Activated T-cell treated with anti-CD3 and anti-CD28 coated beads, Interleukin-2, amount 50 U/mL, for 48 hours (primary cell): ENCODE results near the gene CFL2.
"Not testable (repeated sequence)": the region's sequence is repeated elsewhere in the genome, so short reads cannot be mapped to it uniquely, and the experiment has no call there.

ENCODE experiments used
- DNase-seq, 2 experiments: peaks; one replicate each; pipeline ENCODE4 v3.0.0-alpha.2; 2020

Gene CFL2

DNA sequence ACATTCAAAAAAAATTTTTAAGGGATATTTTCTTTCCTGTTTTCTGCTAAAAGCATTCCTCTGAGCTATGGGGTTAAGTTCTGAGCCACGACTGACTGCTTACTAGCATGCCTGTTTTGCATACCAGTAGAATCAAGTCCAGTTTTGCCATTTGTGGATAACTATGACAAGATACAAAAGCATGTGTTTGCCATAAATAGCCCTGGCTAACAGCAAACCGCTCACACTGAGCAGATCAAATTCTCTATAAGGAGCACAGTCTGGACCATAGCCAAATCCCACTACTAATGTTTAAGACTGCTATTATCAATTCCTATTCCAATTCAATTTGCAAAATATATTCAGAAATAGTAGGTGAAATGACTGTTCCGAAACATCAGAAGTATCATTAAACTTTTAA, 3.2 kb downstream of the CFL2 start:
- DNase-seq, result no peak

DNA sequence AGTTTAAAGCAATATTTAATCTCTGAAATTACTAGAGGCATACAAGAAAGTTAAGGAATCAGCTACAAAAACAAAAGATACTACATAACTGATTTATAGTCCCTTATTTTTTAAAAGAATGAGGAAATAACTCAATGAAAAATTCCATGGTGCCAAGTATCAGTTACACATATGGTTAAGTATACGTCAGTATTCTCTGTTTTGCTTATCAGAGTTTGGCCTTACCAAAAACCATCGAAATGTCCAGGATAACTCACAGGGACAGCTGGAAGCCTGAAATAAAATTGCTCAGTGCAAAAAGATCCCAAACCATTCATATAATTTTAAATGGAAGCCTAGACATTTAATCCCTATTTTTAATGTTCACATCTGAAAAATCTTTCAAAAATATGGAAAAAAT, 3.6 kb downstream of the CFL2 start:
- no peak for DNase-seq

DNA sequence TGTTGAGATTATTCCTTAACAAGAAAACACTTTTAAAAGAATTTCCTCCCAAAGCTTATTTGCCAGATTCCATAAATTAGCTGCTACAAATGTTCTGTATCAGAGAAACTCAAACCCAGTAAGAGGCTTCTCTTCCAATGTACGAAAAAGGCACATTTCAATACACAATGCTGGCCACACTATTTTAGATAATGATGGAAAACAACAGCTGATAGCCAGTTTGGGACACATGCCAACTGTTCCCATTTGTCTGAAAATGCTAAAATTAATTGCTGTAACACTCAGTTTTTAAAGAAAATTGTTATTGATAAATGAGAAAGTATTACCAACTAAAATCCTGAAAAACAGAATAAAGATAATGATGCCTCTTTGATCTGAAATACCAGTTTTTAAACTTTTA, 4.4 kb downstream of the CFL2 start:
- no peak for DNase-seq

GRCh38 chr14:34707722-34708121, 6.7 kb downstream of the CFL2 start:
- no peak for DNase-seq

DNA sequence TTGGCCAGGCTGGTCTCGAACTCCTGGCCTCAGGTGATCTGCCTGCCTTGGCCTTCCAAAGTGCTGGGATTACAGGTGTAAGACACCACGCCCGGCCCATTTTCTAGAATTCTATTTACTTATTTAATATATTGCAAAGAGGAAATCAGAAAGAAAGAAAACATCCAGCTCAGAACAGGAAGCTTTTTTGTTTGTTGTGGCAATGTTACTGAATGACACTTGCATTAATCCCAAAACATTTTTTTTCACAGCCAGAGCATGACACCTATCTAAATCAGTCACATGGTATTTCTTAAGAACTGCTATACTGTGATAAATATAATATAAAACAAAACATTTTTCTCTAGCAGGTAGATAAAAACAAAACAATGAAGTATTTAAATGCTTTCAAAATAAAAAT, 12.6 kb downstream of the CFL2 start:
- no peak for DNase-seq

- no peak for DNase-seq
Measured at GRCh38 chr14:34700622-34701130, 13.7 kb downstream of the CFL2 start.

- DNase-seq, result no peak
Measured at GRCh38 chr14:34699873-34700621, 14.3 kb downstream of the CFL2 start.

DNA sequence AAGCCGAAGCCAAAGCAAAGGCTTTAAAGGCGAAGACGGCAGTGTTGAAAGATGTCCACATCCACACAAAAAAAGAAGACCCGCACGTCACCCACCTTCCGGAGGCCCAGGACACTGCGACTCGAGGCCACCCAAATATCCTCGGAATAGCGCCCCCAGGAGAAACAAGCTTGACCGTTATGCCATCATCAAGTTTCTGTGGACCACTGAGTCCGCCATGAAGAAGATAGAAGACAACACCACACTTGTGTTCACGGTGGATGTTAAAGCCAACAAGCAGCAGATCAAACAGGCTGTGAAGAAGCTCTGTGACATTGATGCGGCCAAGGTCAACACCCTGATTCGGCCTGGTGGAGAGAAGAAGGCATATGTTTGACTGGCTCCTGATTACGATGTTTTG, 20.2 kb downstream of the CFL2 start:
- DNase-seq, result not testable (repeated sequence)

DNA sequence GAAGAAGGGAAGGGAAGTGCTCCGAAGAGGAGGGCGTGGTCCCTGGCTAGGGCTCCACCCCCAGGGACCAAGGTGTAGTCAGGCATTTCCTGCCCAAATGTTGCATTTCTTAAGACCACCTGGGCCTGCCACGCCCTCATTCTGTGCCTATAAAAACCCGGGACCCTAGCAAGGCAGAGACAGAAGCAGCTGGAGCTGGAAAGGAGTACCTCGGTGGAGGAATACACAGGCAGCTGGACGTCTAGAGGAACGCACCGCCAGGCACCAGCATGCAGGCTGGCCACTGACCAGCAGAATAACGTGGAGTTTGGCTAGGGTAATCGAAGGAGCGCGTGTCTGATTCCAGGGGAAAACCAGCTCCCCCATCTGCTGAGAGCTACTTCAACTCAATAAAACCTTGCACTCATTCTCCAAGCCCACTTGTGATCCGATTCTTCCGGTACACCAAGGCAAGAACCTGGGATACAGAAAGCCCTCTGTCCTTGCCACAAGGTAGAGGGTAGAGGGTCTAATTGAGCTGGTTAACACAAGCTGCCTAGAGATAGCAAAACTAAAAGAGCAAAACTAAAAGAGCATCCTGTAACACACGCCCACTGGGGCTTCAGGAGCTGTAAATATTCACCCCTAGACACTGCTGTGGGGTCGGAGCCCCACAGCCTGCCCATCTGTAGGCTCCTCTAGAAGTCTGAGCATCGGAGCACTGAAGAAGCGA, 21.0 kb downstream of the CFL2 start:
- peak; percentile 41 to 45 for DNase-seq

GRCh38 chr14:34692898-34693227, 21.5 kb downstream of the CFL2 start:
- no peak for DNase-seq

DNA sequence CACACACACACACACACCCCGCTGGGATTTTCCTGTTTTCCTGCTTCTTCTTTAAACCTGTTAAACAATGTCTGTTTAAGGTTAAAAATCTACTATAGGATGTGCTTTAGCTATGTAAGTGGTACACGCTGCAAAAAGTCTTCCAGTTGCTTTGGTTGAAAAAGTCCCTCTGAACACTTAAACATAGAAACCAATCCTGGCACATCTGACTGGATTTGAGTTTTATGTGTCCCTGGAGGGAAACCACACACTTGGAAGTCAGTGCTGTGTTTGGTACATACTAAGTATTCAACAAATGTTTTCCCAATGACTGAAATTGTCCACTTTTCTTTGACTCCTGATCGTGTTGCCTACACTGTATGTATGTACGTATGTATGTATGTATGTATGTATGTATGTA, 22.0 kb downstream of the CFL2 start:
- DNase-seq, result no peak

- no peak for DNase-seq
Measured at GRCh38 chr14:34691206-34691605, 23.2 kb downstream of the CFL2 start.

DNA sequence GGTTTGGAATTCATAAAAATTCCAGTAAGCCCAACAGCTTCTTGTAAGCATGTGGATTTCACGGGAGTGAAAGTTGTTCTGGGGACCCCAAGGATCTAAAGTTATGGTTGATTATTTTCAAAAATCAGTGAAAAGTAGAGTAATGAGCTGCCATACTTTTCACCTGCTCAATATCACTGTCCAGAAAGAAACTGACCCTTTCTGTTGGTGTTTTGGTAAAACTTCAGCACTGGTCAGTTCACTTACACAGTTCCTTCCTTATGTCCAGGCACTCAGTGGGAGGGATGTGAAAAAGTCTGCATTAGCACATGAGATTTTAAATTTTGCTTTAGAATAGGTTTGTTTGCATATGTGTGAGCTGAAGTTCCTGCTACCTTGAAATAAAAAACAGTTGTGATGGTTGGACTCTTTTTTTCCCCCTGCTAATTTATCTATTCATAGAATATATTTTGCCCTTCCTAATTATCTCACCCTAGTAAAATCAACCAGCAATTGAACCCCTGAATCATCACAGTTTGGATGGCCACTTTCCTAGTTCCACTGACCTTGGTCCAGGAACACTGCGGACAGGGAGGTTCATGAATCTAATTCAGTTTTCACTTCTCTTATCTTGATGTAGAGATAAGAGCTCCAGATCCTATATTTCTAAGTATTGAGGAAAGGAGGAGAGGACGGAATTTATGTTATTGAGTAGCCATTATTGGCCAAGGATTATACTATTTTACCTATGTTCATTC, 25.8 kb downstream of the CFL2 start:
- DNase-seq, result no peak

DNA sequence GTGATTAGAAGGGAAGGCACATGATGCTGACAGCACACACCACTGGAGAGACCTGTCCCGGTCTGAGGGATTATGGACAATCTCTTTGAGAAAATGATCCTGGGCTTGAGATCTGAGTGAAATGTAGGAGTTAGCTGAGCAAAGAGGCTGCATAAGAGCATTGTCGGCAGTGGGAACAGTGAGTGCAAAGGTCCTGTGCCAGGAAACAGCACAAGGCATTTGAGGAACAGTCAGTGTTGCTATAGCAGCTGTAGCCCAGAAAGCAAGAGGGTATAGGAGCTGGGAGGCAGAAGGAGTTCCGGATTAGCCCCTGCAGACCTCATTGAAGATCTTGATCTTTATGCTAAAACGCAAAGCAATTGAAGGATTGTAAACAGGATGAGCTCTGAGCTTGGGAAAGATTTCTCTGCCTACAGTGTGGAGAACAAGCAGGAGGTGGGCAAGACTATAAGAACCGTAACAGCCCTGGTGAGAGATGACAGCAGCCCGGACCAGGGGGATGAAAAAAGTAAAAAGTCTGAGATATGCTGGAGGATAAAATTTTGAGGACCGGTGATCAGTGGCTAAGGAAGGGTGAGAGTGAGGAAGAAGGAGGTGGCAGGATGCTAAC, 28.5 kb downstream of the CFL2 start:
- DNase-seq, result no peak

DNA sequence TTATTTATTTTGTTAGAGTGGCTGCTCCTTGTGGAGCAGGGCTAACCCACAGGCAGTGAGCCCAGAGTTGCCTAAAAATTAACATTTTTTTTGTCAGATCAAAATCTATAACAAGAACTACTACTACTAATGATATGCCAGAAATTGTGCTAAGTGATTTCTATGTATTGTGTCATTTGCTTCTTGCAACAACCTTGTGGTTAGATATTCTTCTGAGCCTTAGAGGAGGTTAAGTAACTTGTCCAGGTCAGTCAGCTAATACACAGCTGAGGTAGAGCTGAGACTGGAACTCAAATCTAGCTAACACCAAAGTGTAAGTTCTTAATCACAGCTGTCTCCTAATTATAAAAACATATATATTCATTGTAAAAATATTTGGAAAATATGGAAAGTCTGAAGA, 29.8 kb downstream of the CFL2 start:
- no peak for DNase-seq

DNA sequence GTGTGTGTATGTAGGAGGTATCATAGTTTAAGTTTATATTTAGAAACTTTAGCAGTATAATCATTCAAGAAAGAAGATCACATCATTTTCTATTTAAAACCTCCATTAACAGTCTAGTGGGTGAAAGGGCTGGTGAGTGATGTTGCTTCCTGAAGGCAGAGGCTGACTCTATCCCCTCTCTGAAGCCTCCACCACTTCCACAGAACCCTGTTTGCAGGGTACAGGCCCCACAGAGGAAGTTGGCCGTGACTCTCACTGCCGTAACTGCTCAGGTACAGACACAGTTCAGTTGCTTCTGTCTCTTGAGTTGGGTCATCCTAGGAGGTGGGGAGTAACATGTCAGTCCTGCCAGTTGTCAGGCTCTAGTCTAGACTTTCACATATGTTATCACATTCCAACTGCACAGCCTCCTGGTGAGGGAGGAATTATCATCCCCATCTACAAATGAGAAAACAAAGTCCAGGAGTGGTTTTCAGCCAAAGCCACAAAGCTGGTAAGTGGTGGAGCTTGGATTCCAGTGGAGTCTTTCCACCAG, 31.5 kb downstream of the CFL2 start:
- DNase-seq, result peak in 1 of 2 experiments; percentile 27

DNA sequence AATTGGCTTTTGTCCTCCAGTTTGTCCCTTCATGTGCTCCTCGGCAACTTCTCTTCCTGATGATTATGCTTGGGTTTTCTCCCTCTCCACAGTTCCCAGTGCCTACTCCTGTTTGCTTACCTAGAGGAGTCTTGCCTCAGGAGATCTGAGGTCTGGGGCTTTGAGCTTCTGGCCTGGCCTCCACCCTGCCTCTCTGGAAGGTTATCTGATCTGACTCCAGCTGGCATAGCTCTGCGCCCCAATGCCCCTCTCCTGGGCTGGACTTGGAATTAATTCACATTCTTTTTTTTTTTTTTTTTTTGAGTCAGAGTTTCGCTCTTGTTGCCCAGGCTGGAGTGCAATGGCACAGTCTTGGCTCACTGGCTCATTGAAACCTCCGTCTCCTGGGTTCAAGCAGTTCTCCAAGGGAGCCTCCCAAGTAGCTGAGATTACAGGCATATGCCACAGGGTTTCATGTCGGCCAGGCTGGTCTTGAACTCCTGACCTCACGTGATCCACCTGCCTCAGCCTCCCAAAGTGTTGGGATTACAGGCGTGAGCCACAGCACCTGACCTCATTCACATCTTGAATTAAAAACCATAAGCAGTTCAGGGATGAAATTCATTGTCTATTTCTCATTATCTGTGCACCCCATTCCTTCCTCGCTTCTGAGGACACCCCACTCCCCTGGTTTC, 33.5 kb downstream of the CFL2 start:
- no peak for DNase-seq

GRCh38 chr14:34678735-34679134, 35.7 kb downstream of the CFL2 start:
- no peak for DNase-seq

- no peak for DNase-seq
Measured at GRCh38 chr14:34678306-34678705, 36.1 kb downstream of the CFL2 start.

- DNase-seq, result no peak
Measured at GRCh38 chr14:34676516-34677211, 37.7 kb downstream of the CFL2 start.

DNA sequence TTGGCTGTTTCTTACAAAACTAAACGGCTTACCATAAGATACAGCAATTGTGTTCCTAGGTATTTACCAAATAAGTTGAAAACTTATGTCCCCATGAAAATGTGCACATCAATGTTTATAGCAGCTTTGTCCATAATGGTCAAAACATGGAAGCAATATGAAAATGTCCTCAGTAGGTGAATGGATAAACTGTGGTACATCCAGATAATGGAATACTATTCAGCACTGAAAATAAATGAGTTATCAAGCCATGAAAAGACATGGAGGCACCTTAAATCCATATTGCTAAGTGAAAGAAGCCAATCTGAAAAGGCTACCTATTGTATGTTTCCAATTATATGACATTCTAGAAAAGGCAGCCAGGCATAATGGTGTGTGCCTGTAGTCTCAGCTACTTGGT, 40.7 kb downstream of the CFL2 start:
- no peak for DNase-seq

DNA sequence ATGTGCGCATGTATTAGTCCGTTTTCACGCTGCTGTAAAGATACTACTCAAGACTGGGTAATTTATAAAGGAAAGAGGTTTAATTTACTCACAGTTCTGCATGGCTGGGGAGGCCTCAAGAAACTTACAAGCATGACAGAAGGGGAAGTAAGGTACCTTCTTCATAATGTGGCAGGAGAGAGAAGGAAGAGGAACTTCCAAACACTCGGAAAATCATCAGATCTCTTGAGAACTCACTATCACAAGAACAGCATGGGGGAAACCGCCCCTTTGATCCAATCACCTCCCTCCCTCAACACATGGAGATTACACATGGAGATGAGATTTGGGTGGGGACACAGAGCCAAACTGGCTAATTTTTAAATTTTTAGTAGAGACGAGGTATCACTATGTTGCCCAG, 42.7 kb downstream of the CFL2 start:
- DNase-seq, result no peak
